Thoracic aorta (tissue), 2 donors: Measurements from ENCODE around the gene CMIP. TPM values are rescaled to one million over a fixed set of nuclear protein-coding genes. Genes with fewer than 3 reads are reported as not detected.

Source experiments
- ATAC-seq: fragments of 150-250 bp; one replicate; pipeline ENCODE4 v1.8.0; 2017; ENCODE audit warnings: low read depth; ENCODE audit not compliant: insufficient number of reproducible peaks, low FRiP score
- DNase-seq: peaks from one replicate; pipeline ENCODE4 v3.0.0-alpha.2; 2020; ENCODE audit warnings: low spot score
- H3K27ac ChIP-seq, 2 donors: fragments of 200-600 bp; sonication (generic); 1 replicate in 1 of 2; 2 replicates in 1 of 2; pipeline ENCODE4 v1.5.1; 2016; ENCODE audit warnings: mild to moderate bottlenecking in 2 of 2, moderate library complexity in 2 of 2
- H3K27me3 ChIP-seq: fragments of 200-600 bp; sonication (generic); replicated peaks from 2 replicates; pipeline ENCODE4 v1.6.0; 2016; ENCODE audit warnings: mild to moderate bottlenecking; ENCODE audit not compliant: insufficient read depth
- H3K36me3 ChIP-seq: fragments of 200-600 bp; sonication (generic); one replicate; pipeline ENCODE4 v1.5.1; 2016
- H3K4me1 ChIP-seq, 2 donors: fragments of 200-600 bp; sonication (generic); 1 replicate in 1 of 2; 2 replicates in 1 of 2; pipeline versions ENCODE4 v1.5.1 to v1.6.0; 2016; ENCODE audit warnings: low read depth in 2 of 2, mild to moderate bottlenecking in 1 of 2; ENCODE audit not compliant: control insufficient read depth in 1 of 2
- H3K4me3 ChIP-seq: fragments of 200-600 bp; sonication (generic); 2 replicates; pipeline ENCODE4 v1.5.1; 2016; ENCODE audit warnings: mild to moderate bottlenecking
- H3K9me3 ChIP-seq: fragments of 200-600 bp; sonication (generic); 2 replicates; pipeline ENCODE4 v1.5.1; 2016
- CTCF ChIP-seq: fragments of 200-600 bp; sonication (generic); IDR thresholded peaks from one replicate; pipeline ENCODE4 v1.5.1; 2019; ENCODE audit warnings: antibody characterized with exemption
- total RNA-seq, 2 donors: library from RNA; depleted of rRNA; stranded (reverse); fragments of >200 nt; gene quantifications; one replicate each; pipeline versions ENCODE4 v1.1.0 to v1.2.3, GENCODE V29; 2016

CMIP gene
- total RNA-seq, 2 donors from 2014 or later = 20.8 to 46.8 TPM

DNA sequence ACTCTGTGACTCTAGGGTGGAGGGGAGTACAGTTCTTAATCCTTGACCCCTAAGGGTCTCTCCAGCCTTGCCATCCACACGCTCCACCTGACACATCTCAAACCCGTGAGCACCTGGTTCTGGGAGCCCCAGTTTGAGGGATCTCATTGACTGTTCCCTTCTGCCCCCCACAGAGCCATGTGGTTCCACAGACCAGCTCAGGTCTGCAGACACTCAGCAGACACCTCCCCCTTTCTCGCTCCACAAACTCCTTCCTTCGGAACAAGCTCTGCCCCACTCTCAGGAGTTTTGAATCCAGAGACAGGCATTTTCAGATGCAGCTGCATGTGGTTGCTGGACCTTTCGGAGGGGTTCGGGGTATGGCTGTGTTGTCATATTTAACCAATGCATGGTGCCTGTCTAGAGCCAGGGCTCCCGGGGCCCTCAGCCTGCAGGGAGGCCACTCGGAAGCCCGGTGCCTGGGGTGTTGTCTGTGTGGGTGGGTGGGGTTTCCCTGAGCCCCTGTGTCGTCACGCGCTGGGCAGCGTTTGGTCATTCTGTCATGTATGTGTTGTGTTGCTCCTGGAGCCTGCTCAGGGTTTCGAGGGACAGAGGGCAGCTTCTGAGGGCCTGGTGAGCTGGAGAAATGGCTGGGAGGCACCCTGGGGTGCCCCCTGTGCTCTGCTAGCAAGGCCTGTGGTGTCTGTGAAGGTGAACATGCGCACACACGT lies 235.3 kb downstream of the CMIP start:
- H3K36me3 ChIP-seq = peaks cover 3% of the 10 kb centered on the region
- H3K4me1 ChIP-seq = no peaks in the 10 kb centered on the region
- H3K9me3 ChIP-seq = no peaks in the 10 kb centered on the region
- DNase-seq (no peak), ATAC-seq (no peak)
- no peak overlapping the region for H3K4me3 ChIP-seq
- TF ChIP-seq CTCF = no peak
- H3K27me3 ChIP-seq = no peaks in the 10 kb centered on the region
- no peak overlapping the region for H3K27ac ChIP-seq

DNA sequence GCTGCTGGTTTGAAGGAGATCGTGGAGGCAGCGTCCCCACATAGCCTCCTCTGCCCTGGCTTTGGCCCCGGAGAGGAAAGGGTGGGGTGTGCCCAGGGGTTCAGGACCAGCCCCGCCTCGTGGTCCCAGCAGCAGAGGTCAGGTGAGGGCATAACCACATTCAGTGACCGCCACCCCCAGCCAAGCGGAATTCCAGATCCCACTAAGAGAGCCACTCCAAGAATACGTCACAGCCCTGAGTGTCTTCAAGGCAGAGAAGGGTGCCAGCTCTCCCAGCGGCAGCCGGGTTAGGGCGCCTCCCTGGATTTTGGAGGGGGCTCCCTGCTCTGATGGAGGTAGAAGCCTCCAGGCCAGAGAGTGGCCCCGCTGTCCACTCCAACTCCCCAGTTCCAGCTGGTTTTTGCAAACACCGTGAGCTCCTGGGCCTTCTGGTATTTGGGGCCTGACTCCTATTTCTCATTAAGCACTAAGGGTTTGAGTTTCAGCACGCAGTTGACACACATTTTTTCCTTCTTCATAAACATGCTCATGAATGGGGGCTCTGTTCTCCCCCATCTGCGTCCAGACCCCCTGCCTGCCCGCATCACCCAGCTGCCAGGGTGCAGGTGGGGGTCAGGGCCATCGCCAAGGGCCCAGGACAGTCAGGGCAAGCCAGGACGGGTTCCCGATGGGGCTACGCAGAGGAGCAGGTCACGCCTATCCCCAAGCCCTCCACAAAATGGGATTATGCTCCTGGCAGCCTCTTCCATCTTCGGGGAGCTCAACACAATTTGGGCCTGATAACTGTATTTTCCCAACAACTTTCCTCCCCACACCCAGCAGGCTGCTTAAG lies 236.1 kb downstream of the CMIP start:
- ATAC-seq = no peak

GRCh38 chr16:81681311-81681710 lies 236.7 kb downstream of the CMIP start:
- Histone ChIP-seq H3K27ac (no peak overlapping the region), H3K4me3 (no peak overlapping the region), H3K9me3 (no peaks in the 10 kb centered on the region), H3K27me3 (no peaks in the 10 kb centered on the region), H3K36me3 (peaks cover 3% of the 10 kb centered on the region), H3K4me1 (no peaks in the 10 kb centered on the region)
- DNase-seq = no peak
- no peak for TF ChIP-seq CTCF
- no peak for ATAC-seq

More for the DNA sequence above, 236.1 kb downstream of the CMIP start:
- Histone ChIP-seq H3K4me1 (no peaks in the 10 kb centered on the region), H3K27me3 (no peaks in the 10 kb centered on the region), H3K9me3 (no peaks in the 10 kb centered on the region), H3K36me3 (peaks cover 3% of the 10 kb centered on the region), H3K4me3 (no peak overlapping the region), H3K27ac (no peak overlapping the region)
- no peak for DNase-seq
- no peak for TF ChIP-seq CTCF

DNA sequence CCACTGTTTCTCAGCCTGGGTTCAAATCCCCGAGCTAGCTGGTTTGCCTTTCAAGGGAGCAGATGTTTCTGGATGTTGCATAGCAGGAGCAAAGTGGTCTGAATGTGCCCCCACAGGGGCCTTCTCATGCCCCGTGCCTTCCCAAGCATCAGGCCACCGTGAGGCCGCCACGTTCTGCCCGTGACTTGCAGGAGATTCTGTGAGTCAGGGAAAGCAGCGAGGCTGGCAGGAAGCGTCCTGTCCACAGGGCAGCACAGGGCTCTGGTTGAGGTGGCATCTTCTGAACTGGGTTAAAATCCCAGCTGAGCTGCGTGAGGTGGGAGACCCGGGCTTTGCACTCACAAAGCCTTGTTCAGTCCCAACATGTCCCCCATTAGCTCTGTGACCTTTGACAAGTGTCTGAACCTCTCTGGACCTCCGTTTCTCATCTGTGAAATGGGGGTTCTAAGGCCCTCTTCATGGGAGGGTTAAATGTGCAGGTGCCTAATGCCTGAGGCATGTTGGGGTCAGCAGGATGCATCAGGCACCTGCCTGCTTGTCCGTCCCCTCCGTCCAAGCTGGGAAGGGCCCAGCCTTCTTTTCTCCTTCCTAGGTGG lies 239.7 kb downstream of the CMIP start:
- no peak overlapping the region for H3K27ac ChIP-seq
- H3K36me3 ChIP-seq = no peaks in the 10 kb centered on the region
- H3K9me3 ChIP-seq = no peaks in the 10 kb centered on the region
- DNase-seq (no peak), ATAC-seq (no peak)
- no peaks in the 10 kb centered on the region for H3K27me3 ChIP-seq
- H3K4me3 ChIP-seq = no peak overlapping the region
- TF ChIP-seq CTCF = no peak
- H3K4me1 ChIP-seq = no peaks in the 10 kb centered on the region

- DNase-seq = no peak
- Histone ChIP-seq H3K4me1 (no peaks in the 10 kb centered on the region), H3K4me3 (no peak overlapping the region), H3K9me3 (no peaks in the 10 kb centered on the region), H3K27me3 (no peaks in the 10 kb centered on the region), H3K36me3 (no peaks in the 10 kb centered on the region), H3K27ac (no peak overlapping the region)
- no peak for TF ChIP-seq CTCF
- no peak for ATAC-seq
Measured at GRCh38 chr16:81684901-81685300, 240.3 kb downstream of the CMIP start.
